Measurements from ENCODE around the gene TBC1D4. TPM values are rescaled to one million over a fixed set of nuclear protein-coding genes. Genes with fewer than 3 reads are reported as not detected.

TBC1D4 gene
- total and polyA plus RNA-seq, 2 donors (not counting 1 experiment from before 2014, with no cell fraction given), result 10.3 to 15.4 TPM

GRCh38 chr13:75295201-75295600, 186.8 kb downstream of the TBC1D4 start:
- no peak for TF ChIP-seq EZH2 (IDR thresholded peaks at IDR 0.05; ENCODE audit: low read length, missing control alignments)
- no peak for TF ChIP-seq CTCF (conservative IDR thresholded peaks at IDR 0.05 in 1 of 2, IDR thresholded peaks at IDR 0.05 in 1 of 2; ENCODE audit: low read depth in 1 of 2, low read length in 2 of 2)
- H3K9me3 ChIP-seq (ENCODE audit: control insufficient read depth, insufficient read depth, low read depth, low read length), result no peaks in the 10 kb centered on the region
- H3K27ac ChIP-seq (ENCODE audit: insufficient read depth, low read length), result no peak overlapping the region
- no peak overlapping the region for H3K4me3 ChIP-seq (replicated peaks in 1 of 4; ENCODE audit: control extremely low read depth in 1 of 4, insufficient read depth in 1 of 4, low read depth in 3 of 4, low read length in 4 of 4)
- H4K20me1 ChIP-seq (ENCODE audit: control insufficient read depth, extremely low read depth, insufficient read depth, low read length), result no peaks in the 10 kb centered on the region
- H2AFZ ChIP-seq (ENCODE audit: low read length), result no peak overlapping the region
- no peaks in the 10 kb centered on the region for H3K4me1 ChIP-seq (ENCODE audit: control insufficient read depth, extremely low read depth, insufficient read depth, low read length)
- no peak overlapping the region for H3K4me2 ChIP-seq (ENCODE audit: extremely low read depth, insufficient read depth, low read length)
- no peak overlapping the region for H3K9ac ChIP-seq (ENCODE audit: insufficient read depth, low read length)
- no peaks in the 10 kb centered on the region for H3K36me3 ChIP-seq (ENCODE audit: control insufficient read depth, insufficient read depth, low read length)
- H3K27me3 ChIP-seq (ENCODE audit: control insufficient read depth, insufficient read depth, low read length), result no peaks in the 10 kb centered on the region
- H3K79me2 ChIP-seq (ENCODE audit: control insufficient read depth, insufficient read depth, low read length), result no peaks in the 10 kb centered on the region
- DNase-seq (ENCODE audit: low read depth in 2 of 2), result no peak

GRCh38 chr13:75294110-75294509, 187.9 kb downstream of the TBC1D4 start:
- no peaks in the 10 kb centered on the region for H3K79me2 ChIP-seq (ENCODE audit: control insufficient read depth, insufficient read depth, low read length)

GRCh38 chr13:75285310-75285709, 196.7 kb downstream of the TBC1D4 start:
- H3K4me1 ChIP-seq (ENCODE audit: control insufficient read depth, extremely low read depth, insufficient read depth, low read length), result no peaks in the 10 kb centered on the region
- DNase-seq (ENCODE audit: low read depth in 2 of 2), result no peak
- H3K27me3 ChIP-seq (ENCODE audit: control insufficient read depth, insufficient read depth, low read length), result no peaks in the 10 kb centered on the region
- H3K79me2 ChIP-seq (ENCODE audit: control insufficient read depth, insufficient read depth, low read length), result no peaks in the 10 kb centered on the region
- H3K27ac ChIP-seq (ENCODE audit: insufficient read depth, low read length), result no peak overlapping the region
- H3K9me3 ChIP-seq (ENCODE audit: control insufficient read depth, insufficient read depth, low read depth, low read length), result no peaks in the 10 kb centered on the region
- H2AFZ ChIP-seq (ENCODE audit: low read length), result no peak overlapping the region
- TF ChIP-seq EZH2 (IDR thresholded peaks at IDR 0.05; ENCODE audit: low read length, missing control alignments), result no peak
- no peak for TF ChIP-seq CTCF (conservative IDR thresholded peaks at IDR 0.05 in 1 of 2, IDR thresholded peaks at IDR 0.05 in 1 of 2; ENCODE audit: low read depth in 1 of 2, low read length in 2 of 2)
- no peak overlapping the region for H3K4me3 ChIP-seq (replicated peaks in 1 of 4; ENCODE audit: control extremely low read depth in 1 of 4, insufficient read depth in 1 of 4, low read depth in 3 of 4, low read length in 4 of 4)
- no peak overlapping the region for H3K4me2 ChIP-seq (ENCODE audit: extremely low read depth, insufficient read depth, low read length)
- H3K9ac ChIP-seq (ENCODE audit: insufficient read depth, low read length), result no peak overlapping the region
- H3K36me3 ChIP-seq (ENCODE audit: control insufficient read depth, insufficient read depth, low read length), result no peaks in the 10 kb centered on the region
- no peaks in the 10 kb centered on the region for H4K20me1 ChIP-seq (ENCODE audit: control insufficient read depth, extremely low read depth, insufficient read depth, low read length)

More at GRCh38 chr13:75294110-75294509, 187.9 kb downstream of the TBC1D4 start:
- Histone ChIP-seq H3K27me3 (ENCODE audit: control insufficient read depth, insufficient read depth, low read length) (no peaks in the 10 kb centered on the region), H3K36me3 (ENCODE audit: control insufficient read depth, insufficient read depth, low read length) (no peaks in the 10 kb centered on the region), H3K4me1 (ENCODE audit: control insufficient read depth, extremely low read depth, insufficient read depth, low read length) (no peaks in the 10 kb centered on the region), H3K9me3 (ENCODE audit: control insufficient read depth, insufficient read depth, low read depth, low read length) (no peaks in the 10 kb centered on the region), H4K20me1 (ENCODE audit: control insufficient read depth, extremely low read depth, insufficient read depth, low read length) (no peaks in the 10 kb centered on the region), H3K27ac (ENCODE audit: insufficient read depth, low read length) (no peak overlapping the region), H3K4me2 (ENCODE audit: extremely low read depth, insufficient read depth, low read length) (no peak overlapping the region), H2AFZ (ENCODE audit: low read length) (no peak overlapping the region), H3K4me3 (replicated peaks in 1 of 4; ENCODE audit: control extremely low read depth in 1 of 4, insufficient read depth in 1 of 4, low read depth in 3 of 4, low read length in 4 of 4) (no peak overlapping the region), H3K9ac (ENCODE audit: insufficient read depth, low read length) (no peak overlapping the region)
- no peak for DNase-seq (ENCODE audit: low read depth in 2 of 2)
- TF ChIP-seq CTCF (conservative IDR thresholded peaks at IDR 0.05 in 1 of 2, IDR thresholded peaks at IDR 0.05 in 1 of 2; ENCODE audit: low read depth in 1 of 2, low read length in 2 of 2), result no peak
- TF ChIP-seq EZH2 (IDR thresholded peaks at IDR 0.05; ENCODE audit: low read length, missing control alignments), result no peak

All from fibroblast of lung (primary cell).